Measurements from ENCODE around the gene TRIM33.

TRIM33 gene

DNA sequence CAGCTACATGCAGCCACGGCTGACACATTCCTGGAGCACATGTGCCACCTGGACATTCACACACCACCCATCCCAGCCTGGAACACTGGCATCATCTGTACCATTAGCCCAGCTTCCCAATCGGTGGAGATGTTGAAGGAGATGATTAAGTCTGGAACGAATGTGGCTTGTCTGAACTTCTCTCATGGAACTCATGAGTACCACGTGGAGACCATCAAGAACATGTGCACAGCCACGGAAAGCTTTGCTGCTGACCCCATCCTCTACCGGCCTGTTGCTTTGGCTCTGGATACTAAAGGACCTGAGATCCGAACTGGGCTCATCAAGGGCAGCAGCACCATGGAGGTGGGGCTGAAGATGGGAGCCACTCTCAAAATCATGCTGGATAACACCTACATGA is 25.0 kb upstream of the TRIM33 start:
- no peaks in the 10 kb centered on the region for H3K27me3 ChIP-seq (ENCODE audit: insufficient read depth, poor library complexity, severe bottlenecking)
- TF ChIP-seq SPI1 (IDR thresholded peaks at IDR 0.05; ENCODE audit: borderline replicate concordance, low read depth) (no peak), GABPA (IDR thresholded peaks at IDR 0.05; ENCODE audit: low read depth) (no peak), POLR2AphosphoS5 (IDR thresholded peaks at IDR 0.05; ENCODE audit: low read depth) (no peak), CTCF (IDR thresholded peaks at IDR 0.05; ENCODE audit: insufficient read depth, low read length) (no peak)
- TF ChIP-seq, protein P1, sequence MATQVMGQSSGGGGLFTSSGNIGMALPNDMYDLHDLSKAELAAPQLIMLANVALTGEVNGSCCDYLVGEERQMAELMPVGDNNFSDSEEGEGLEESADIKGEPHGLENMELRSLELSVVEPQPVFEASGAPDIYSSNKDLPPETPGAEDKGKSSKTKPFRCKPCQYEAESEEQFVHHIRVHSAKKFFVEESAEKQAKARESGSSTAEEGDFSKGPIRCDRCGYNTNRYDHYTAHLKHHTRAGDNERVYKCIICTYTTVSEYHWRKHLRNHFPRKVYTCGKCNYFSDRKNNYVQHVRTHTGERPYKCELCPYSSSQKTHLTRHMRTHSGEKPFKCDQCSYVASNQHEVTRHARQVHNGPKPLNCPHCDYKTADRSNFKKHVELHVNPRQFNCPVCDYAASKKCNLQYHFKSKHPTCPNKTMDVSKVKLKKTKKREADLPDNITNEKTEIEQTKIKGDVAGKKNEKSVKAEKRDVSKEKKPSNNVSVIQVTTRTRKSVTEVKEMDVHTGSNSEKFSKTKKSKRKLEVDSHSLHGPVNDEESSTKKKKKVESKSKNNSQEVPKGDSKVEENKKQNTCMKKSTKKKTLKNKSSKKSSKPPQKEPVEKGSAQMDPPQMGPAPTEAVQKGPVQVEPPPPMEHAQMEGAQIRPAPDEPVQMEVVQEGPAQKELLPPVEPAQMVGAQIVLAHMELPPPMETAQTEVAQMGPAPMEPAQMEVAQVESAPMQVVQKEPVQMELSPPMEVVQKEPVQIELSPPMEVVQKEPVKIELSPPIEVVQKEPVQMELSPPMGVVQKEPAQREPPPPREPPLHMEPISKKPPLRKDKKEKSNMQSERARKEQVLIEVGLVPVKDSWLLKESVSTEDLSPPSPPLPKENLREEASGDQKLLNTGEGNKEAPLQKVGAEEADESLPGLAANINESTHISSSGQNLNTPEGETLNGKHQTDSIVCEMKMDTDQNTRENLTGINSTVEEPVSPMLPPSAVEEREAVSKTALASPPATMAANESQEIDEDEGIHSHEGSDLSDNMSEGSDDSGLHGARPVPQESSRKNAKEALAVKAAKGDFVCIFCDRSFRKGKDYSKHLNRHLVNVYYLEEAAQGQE (IDR thresholded peaks at IDR 0.05; ENCODE audit: insufficient replicate concordance, low read depth), result no peak
- H3K4me3 ChIP-seq (replicated peaks; ENCODE audit: insufficient read depth, low read length), result no peak overlapping the region
- DNase-seq (ENCODE audit: low read depth in 1 of 2, low spot score in 1 of 2), result no peak
- no peak overlapping the region for H3K27ac ChIP-seq (replicated peaks)

GRCh38 chr1:114535401-114535800 is 24.4 kb upstream of the TRIM33 start:
- H3K27me3 ChIP-seq (ENCODE audit: insufficient read depth, poor library complexity, severe bottlenecking), result no peaks in the 10 kb centered on the region
- no peak overlapping the region for H3K27ac ChIP-seq (replicated peaks)
- TF ChIP-seq GABPA (IDR thresholded peaks at IDR 0.05; ENCODE audit: low read depth) (no peak), CTCF (IDR thresholded peaks at IDR 0.05; ENCODE audit: insufficient read depth, low read length) (no peak), SPI1 (IDR thresholded peaks at IDR 0.05; ENCODE audit: borderline replicate concordance, low read depth) (no peak), POLR2AphosphoS5 (IDR thresholded peaks at IDR 0.05; ENCODE audit: low read depth) (no peak)
- TF ChIP-seq, protein P1 (IDR thresholded peaks at IDR 0.05; ENCODE audit: insufficient replicate concordance, low read depth), result no peak
- no peak overlapping the region for H3K4me3 ChIP-seq (replicated peaks; ENCODE audit: insufficient read depth, low read length)
- no peak for DNase-seq (ENCODE audit: low read depth in 1 of 2, low spot score in 1 of 2)

DNA sequence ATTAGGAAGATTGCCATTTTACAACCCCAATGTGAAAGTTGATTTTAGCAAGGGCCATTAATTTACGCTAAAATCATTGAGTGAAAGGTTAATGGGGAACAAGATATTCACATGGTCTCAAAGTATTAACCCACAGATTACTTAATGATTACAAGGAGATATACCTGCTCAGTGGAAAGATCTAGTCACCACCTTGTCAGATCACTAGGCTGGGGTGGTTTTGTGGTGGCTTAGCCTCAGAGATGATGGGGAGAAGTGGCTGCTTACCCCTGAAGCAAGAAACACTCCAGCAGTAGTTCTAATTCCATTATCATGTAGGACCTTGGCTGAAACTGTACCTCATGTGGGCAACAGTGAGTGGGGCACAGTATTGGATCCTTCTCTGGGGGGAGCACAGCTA is 20.1 kb upstream of the TRIM33 start:
- TF ChIP-seq SPI1 (IDR thresholded peaks at IDR 0.05; ENCODE audit: borderline replicate concordance, low read depth) (no peak), CTCF (IDR thresholded peaks at IDR 0.05; ENCODE audit: insufficient read depth, low read length) (no peak), POLR2AphosphoS5 (IDR thresholded peaks at IDR 0.05; ENCODE audit: low read depth) (no peak), GABPA (IDR thresholded peaks at IDR 0.05; ENCODE audit: low read depth) (no peak)
- TF ChIP-seq, protein P1 (IDR thresholded peaks at IDR 0.05; ENCODE audit: insufficient replicate concordance, low read depth), result no peak
- DNase-seq (ENCODE audit: low read depth in 1 of 2, low spot score in 1 of 2), result no peak
- Histone ChIP-seq H3K27me3 (ENCODE audit: insufficient read depth, poor library complexity, severe bottlenecking) (no peaks in the 10 kb centered on the region), H3K27ac (replicated peaks) (no peak overlapping the region), H3K4me3 (replicated peaks; ENCODE audit: insufficient read depth, low read length) (no peak overlapping the region)

Data from HL-60 (cell line).